ENCODE measurements around the gene ELP4.
"Not testable (repeated sequence)": the region's sequence is repeated elsewhere in the genome, so short reads cannot be mapped to it uniquely, and the experiment has no call there.

ELP4 gene

DNA sequence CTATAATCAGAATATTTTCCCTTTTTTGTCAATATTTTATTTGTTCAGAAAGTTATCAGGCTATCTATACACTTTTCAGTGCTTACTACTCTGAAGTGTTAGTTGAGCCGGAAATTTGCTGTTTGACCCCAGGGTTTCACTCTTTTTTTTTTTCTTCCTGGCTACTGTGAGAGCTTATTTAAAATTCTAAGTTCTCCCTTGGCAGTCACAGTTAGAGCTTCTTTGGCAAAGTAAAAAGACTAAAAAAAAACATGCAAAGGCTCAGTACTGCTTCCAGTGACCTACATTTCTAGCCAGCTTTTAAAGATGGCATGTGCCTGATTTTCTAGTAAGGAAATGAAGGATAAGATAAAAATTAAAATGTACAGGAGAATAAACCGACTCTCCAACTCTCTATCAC, 48.4 kb downstream of the ELP4 start:
- no peak for DNase-seq

DNA sequence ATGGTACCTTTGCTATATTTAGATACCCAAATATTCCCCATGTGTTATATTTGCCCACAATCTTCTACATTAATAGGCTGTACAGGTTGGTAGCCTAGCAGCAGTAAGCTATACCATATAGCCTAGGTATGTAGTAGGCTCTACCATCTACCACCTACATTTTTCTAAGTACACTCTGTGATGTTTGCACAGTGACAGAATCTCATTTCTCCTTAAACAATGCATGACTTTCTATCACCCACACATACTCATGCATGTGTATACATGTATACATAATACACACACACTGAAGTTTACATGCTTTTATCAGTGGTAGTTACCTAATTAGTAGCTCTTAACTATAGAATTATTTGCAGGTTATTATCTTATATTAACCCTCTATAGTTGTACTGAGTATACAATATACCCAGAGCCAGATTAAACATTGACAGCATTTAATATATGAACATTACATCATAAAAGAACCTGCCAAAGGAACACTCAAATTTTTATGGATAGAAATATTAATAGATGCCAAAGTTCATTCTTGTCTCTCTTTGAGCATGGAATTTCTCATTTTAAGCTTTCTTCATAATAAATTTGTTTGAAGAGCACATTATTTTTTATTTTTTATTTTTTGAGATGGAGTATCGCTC, 51.4 kb downstream of the ELP4 start:
- no peak for DNase-seq

DNA sequence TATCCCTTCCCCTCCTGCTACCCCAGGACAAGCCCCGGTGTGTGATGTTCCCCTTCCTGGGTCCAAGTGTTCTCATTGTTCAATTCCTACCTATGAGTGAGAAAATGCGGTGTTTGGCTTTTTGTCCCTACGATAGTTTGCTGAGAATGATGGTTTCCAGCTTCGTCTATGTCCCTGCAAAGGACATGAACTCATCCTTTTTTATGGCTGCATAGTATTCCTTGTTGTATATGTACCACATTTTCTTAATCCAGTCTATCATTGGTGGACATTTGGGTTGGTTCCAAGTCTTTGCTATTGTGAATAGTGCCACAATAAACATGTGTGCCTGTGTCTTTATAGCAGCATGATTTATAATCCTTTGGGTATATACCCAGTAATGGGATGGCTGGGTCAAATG, 55.0 kb downstream of the ELP4 start:
- not testable (repeated sequence) for DNase-seq

DNA sequence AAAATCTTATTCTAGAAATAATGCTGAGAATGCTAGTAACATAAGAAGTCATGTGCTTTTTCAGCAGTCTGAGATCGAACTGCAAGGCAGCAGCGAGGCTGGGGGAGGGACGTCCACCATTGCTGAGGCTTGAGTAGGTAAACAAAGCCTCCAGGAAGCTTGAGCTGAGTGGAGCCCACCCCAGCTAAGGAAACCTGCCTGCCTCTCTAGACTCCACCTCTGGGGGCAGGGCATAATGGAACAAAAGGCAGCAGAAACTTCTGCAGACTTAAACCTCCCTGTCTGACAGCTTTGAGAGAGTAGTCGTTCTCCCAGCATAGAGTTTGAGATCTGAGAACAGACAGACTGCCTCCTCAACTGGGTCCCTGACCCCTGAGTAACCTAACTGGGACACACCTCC, 64.6 kb downstream of the ELP4 start:
- not testable (repeated sequence) for DNase-seq

DNA sequence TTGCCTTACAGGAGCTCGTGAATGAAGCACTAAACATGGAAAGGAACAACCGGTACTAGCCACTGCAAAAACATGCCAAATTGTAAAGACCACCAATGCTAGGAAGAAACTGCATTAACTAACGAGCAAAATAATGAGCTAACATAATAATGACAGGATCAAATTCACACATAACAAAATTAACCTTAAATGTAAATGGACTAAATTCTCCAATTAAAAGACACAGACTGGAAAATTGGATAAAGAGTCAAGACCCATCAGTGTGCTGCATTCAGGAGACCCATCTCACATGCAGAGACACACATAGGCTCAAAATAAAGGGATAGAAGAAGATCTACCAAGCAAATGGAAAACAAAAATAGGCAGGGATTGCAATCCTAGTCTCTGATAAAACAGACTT, 66.2 kb downstream of the ELP4 start:
- not testable (repeated sequence) for DNase-seq

DNA sequence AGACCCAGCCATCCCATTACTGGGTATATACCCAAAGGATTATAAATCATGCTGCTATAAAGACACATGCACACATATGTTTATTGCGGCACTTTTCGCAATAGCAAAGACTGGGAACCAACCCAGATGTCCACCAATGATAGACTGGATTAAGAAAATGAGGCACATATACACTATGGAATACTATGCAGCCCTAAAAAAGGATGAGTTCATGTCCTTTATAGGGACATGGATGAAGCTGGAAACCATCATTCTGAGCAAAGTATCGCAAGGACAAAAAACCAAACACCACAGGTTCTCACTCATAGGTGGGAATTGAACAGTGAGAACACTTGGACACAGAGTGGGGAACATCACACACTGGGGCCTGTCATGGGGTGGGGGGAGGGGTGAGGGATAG, 69.8 kb downstream of the ELP4 start:
- DNase-seq, result not testable (repeated sequence)

DNA sequence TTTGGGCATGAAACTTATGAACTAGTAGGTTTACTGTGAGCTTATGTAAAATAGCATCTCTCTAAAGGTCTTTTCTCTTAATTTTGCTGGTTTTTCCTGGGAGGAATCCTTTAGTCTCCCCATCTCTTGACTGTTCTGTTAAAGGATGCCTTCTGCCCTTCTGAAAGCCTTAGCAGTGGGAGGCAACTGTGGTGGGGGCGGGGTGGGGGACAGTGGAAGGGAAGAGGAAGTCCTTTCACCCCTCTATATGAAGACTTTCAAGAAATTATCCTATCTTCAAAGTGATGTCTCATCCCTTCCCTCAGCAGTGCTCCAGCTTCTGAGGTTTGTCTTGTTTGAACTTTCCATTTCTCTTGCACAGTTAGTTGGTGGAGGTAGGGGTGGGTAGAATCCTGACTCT, 73.1 kb downstream of the ELP4 start:
- no peak for DNase-seq

DNA sequence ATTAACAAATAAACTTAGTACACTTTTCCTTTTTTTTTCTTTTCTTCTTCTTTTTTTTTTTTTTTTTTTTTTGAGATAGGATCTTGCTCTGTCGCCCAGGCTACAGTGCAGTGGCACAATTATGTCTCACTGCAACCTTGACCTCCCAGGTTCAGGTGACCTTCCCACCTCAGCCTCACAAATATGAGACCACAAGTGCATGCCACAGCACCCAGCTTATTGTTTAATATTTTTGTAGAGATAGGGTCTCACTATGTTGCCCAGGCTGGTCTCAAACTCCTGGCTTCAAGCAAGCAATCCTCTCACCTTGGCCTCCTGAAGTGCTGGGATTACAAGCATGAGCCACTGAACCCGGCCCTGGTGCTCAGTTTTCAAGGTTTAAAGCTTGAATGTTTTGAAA, 88.9 kb downstream of the ELP4 start:
- DNase-seq, result no peak

DNA sequence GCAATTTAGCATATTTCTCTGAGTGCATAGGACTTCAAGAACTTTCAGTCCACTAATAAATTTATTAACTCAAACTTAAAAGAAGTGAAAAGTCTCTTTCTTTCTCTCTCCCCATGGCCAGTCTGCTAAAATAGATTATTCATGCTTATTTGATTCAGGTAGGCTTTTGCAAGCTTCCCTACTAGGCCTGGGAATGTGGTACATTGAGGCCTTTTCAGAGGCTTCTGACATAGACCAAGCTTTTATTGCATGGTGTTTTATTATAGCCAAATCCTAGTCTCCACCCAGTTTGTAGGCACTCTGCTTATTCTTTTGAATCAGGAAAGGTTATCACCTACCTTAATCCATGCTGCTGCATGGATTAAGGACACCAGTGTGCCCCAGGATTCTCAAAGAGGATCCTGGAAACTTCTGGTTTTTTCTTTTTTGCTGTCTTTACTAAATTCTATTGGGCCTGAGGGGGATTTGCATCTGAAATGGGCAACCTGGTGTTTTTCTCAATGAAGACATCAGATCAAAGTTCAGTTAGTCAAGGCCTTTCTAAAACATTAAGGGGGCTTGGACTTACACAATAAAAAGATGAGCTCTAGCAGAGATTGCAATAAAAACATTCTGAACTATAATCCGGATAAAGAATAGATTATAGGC, 92.2 kb downstream of the ELP4 start:
- no peak for DNase-seq

DNA sequence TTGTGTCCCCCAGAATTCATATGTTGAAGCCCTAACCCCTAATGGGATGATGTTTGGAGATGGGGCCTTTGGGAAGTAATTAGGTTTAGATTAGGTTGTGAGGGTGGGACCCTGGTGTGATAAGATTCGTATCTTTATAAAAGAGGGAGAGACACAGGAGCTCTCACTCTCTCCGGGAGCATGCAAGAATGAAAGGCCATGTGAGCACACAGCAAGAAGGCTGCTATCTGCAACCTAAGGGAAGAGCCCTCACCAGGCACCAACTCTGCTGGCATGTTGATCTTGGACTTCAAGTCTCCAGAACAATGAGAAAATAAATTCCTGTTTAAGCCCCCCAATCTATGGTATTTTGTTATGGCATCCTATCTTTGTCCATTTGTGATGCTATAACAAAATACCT, 97.3 kb downstream of the ELP4 start:
- DNase-seq, result no peak

DNA sequence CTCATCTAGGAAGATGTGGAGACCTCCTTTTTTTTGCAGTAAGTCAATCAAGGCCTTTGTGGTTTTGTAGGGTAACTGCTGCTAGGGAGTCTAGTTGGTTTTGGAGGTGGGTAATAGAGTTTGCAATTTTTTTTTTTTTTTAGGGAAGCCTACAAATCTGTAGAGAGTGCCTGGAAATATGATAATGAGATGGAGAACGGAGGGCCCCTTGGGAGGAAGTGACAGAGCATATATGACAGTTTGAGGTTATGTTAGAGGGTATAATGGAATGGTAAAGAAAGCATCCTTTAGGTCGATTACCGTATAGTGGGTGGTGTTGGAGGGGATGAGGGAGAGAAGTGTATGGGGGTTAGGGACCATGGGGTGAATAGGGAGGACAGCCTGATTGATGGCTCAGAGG, 98.3 kb downstream of the ELP4 start:
- no peak for DNase-seq

DNA sequence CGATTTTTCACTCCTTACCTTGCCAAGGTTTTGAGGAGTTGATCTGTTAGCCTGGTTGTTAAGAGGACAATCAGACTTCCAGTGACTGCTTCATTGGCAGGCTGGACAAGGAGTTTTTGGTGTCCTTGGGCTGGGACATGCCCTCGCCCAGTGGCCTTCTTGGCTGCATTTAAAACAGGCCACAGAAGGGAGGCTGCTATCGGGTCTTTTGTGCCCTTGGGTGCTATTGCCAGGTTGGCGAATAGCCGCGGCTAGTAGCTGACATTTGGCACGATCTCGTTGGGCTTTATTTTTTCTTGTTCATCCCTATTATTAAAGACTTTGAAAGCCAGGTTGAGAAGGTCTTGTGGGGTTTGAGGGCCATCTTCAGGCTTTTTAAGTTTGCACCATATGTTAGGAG, 99.4 kb downstream of the ELP4 start:
- DNase-seq, result no peak

DNA sequence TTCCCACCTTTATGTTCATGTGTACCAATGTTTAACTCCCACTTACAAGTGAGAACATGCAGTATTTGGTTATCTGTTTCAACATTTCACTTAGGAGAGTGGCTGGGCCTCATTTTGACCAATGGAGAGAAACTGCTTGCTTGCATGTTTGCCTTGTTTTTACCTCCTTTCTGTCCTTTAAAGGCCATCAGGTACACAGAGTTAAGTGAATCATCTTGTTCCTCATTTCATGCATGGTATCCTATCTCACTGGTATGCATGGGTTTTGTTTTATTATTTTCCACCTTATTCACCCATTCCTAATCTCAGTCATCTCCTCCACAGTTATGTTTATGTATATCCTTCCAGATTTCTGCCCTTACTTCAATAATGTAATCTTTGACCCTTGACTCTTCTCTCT, 101.0 kb downstream of the ELP4 start:
- no peak for DNase-seq

DNA sequence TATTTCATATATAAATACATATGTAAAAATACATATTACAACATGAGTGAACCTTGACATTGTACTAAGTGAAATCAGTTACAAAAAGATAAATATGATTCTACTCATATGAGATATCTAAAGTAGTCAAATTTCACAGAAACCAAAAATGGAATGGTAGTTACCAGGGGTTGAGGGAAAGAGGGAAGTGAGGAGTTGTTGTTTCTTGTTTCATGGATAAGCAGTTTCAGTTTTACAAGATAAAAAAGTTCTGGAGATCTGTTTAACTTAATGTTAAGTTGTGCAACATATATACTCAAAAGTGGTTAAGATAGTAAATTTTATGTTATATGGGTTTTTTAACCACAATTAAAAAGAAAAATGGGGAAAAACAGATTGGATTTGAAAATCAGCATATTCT, 107.7 kb downstream of the ELP4 start:
- no peak for DNase-seq

DNA sequence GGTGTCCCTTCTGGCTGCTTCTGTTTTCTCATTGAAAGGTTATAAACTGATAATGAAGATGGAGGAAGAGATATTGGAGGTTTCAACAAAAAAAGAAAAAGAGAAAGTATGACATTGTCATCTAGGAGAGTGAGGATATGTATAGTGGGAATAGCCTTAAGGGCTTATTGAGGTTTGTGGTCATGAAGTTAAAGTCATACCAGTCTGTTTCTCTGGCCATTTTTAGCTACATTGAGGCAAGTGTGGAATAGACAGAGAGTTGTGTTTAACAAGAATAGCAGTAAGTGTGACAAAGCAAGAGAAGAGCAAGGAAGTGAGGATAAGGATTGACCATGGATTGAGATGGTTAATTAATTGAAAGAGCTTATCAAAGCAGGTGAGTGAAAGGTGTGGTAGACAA, 110.4 kb downstream of the ELP4 start:
- DNase-seq, result no peak

DNA sequence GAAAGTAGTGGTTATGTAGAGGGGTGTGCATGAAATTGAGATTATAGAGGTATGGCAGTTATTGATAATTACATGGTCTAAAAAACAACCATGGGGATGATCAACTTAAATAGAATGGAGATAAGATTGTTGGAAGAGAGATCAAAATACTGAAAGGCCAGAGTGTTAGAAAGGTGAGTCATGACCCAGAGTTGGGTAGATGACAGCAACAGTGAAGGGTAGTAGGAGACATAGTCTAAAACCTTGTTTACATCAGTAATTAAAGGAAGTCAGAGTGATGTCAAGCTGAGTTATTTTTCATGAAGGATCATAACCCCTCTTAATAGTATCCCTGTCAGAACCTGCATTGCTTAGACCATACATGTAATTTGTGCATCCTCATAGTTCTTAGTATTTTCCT, 110.9 kb downstream of the ELP4 start:
- DNase-seq, result no peak

DNA sequence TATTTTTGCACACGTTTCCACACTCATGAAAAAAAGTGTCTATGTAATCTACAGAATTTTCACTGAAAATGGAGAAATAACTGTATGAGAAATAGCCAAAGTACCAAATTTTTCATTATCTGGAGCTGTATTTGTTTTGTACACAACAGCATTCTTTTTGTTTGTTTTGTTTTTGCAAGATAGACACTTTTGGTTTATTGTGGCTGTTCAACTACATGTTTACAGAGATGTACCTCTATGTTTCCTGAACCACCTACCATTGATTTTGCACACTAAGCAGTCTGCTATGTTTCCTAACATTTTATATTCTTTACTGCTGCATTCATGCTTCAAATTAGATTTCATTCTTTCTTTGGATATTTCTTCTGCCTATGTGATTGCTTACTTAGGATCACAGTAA, 116.3 kb downstream of the ELP4 start:
- no peak for DNase-seq

DNA sequence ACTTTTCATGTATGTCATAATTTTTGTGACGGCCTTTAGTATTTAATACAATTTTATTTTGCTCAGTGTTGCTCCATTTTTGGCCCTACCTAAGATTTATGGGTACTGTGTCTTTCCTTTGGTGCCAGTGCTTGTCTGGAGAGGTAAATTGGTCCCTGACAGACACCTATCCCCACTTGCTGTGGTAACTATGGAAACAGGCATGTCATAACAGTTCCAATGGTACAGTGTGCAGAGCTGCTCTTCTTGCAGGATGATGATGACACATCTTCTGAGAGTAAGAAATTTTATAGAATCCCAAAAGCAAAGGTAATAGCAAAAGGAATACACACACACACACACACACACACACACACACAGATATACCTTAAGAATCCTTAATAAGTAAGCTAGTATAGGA, 118.5 kb downstream of the ELP4 start:
- peak; percentile 92 for DNase-seq

DNA sequence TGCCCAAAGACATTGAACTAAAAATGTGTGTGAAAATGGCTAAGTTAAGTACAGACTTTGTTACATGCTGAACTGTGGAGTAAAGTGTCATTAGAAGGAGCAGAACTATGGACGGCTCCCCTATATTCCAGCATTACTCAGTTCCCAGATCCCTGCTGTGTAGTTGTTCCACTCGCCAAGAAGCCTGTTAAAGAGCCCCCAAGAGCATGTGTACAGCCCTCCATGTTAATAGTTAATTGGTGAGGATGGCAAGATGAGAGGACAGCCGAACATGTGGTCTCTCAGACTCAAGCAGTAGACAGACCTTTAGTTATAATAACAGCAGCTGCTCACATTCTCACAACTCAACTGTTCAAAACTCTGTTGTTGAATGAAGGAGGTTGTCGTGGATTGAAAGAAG, 127.4 kb downstream of the ELP4 start:
- peak; percentile 92 for DNase-seq

DNA sequence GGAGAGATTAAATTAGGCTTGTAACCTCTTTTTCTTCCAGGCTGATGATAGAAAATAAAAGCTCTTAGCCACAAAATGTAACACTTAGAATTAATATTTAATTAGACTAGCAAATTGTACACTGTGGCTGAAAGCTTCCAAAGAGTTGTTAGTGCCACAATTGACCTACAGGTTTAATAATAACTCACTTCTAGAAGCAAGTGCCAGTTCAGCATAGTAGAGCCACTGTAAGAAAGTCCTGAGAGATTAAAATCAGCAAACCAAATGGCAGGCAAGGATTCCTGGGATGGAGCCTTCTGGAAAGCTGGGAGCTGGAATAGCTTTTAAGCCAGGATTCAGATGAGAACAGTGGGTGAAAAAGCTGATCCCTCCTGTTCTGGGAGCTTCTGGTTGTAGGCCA, 131.0 kb downstream of the ELP4 start:
- no peak for DNase-seq

DNA sequence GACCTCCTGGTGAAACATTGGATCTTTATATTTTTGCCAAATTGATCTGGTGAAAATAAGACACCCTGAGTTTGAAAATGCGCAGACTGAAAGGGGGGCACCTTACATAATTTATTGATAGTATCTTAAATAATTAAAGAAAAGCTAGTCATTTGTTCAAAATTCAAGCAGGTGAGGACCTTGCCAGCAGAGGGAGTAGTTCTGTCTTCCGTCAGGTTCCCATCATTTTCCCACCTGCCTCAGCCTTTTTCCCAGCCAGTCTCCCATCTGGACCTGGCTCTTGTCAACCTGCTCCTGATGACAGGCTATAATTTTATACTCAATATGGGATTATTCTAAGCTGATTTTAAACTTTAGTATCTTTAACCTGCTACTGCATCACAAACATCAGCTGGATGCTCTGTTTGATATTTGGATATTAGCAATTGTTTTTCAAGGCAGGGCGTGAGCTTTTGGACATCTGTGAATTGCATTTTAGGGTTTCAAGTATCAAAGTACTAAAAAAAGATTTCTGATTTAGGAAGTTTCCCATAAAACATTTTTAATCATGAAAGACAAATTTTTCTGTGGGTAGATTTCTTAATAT, 132.0 kb downstream of the ELP4 start:
- peak; percentile 91 for DNase-seq

DNA sequence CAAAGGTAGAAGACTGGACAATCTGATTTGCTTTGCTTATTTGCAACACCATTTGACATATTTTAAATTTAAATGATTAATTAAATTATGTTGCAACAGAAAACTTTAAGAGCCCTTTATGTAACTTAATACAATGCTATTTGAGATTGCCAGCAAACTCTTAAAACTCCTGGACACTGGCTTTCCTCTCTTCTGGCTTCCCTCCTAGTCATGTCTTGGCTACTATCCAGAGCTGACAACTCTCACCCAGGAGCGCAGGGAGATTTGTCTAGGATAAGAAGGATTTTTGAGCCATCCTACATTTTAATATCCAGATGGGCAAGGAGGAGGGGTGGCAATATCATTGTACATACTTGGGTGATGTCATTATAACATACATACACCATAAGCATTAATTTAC, 134.3 kb downstream of the ELP4 start:
- DNase-seq, result peak; percentile 88

DNA sequence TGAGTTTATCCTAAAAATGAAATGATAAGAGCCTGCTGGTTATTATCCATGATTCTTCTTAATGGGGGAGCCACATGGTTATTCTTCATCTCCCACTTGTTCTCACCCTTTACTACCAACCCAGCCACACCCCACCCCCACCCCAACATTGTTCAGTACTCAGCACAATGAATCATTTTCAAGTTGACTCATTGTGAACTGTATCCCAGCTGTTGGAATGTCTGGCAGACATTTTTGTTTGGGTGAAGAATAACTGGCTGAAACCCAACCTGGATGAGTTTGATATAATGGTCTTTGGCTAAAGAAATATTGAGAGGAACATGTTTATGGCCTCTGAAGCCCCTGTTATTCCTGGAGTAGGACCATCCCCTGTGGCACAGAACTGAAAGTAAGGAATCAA, 136.2 kb downstream of the ELP4 start:
- DNase-seq, result peak; percentile 31

DNA sequence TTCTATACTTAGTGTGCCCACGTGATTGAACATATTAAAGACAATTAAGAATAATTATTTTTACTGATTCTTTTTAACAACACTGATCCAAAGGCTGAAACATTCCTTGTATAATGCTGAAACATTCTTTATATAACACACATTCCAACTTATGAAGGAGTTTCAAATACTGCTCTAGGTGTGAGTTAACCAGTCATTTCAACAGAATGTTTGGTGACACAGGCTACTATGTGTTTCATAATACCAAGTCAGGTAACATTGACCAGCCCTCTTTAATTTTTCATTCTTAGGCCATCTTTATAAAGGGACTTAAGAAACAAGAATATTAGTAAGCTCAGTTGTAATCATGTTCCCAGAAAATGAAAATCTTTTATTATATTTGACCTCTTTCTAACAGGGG, 136.6 kb downstream of the ELP4 start:
- no peak for DNase-seq

Data from NCI-H2171 (cell line).